HG03460 (cell line): ENCODE data around the gene ACOT8.
"Not testable (repeated sequence)": the region's sequence is repeated elsewhere in the genome, so short reads cannot be mapped to it uniquely, and the experiment has no call there.

Experiments used
- ATAC-seq: cut with Tn5 transposase; IDR thresholded peaks from one replicate; pipeline ENCODE4 v1.9.1; 2021; ENCODE audit not compliant: unreplicated experiment

ACOT8 gene

DNA sequence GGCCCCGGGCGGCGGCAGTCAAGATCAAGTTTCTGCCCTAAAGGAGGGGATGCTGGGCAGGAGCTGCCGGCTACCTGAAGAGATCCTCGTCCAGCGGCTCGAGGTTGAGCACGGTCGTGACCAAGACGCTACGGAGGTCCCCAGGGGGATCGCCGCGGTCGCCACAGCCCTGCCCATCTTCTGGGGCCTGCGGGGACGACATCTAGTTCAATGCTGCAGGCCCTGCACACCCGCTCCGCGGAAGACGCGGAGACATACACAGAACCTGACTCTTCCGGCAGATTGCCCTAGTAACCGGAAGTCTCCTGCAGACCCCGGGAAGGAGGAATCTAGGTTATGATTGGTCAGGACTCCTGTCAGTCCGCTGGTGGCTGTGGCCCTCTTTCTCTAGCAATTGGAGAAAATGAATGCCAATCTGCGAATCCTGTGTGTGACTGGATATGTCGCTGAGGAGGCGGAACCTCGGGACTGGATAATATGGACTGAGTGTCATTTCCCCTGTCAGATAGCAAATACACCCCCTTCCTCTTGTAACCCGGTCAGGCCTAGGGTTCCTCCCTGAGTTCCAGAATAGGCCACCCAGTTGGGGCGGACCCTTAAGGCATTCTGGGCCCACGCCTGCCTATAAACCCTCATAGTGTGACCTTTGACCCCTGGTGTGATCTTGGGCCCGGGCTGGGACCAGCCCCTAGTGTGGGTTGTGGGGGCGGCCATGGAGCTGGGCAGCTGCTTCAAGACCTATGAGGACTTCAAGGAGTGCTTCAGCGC, at the start of gene ACOT8, which contains the start of gene ZSWIM3:
TSS of gene ACOT8 (minus strand) at position 279 of the 768 bp plus-strand sequence. CDS start at position 202, 77 bp downstream.
TSS of gene ZSWIM3 (plus strand) at position 501 of the 768 bp plus-strand sequence. CDS start at position 713, 212 bp downstream.
- ATAC-seq: peak; percentile 98

DNA sequence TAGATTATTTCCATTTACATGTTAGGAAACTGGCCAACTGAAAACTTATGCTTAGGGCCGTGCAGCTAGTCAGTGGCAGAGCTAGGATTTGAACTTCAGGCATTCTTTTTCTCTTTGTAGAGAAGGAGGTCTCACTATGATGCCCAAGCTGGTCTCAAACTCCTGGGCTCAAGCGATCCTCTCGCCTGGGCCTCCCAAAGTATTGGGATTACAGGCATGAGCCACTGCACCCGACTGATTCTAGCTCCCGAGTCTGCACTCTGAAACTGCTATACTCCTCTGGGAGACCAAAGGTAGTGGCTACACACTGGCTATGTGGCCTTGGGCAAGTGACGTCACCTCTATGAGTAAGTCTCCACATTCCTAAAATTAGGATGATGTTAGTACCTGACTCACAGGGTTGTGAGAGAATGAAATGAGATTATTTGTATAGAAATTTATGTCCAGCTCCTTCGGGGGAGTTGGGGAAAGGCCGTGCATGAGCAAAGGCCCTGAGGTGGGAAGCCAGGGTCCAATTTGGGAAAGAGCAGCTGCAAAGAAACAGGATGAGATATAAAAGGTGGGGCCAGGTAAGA, 48.4 kb upstream of the ACOT8 start:
- ATAC-seq: no peak

GRCh38 chr20:45904583-45905504, 47.7 kb upstream of the ACOT8 start:
- ATAC-seq: no peak

DNA sequence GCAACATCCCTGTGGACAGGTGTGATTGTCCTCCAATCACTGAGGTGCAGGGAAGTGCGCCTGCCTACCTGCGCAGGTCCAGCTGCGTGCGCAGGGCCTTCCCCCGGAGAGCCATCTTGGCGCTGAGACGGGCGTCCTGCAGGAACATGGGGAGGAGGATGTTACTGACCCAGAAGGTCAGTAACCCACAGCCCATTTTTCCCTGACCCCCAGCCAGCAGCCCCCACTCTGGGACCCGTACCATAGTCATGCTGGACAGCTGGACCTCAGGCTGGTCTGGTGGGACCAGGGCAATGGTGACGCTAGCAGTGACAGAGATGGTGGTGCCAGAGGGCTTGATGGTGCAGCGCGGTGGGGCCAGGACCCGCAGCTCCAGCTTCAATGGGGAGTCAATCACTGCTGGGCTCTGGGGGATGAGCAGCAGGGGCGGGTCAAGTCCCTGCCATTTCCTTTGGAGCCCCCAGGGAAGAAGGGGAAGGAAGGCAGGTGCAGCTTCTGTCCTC, 45.1 kb upstream of the ACOT8 start:
- ATAC-seq: no peak

- not testable (repeated sequence) for ATAC-seq
Measured at GRCh38 chr20:45901332-45901731, 44.1 kb upstream of the ACOT8 start.

DNA sequence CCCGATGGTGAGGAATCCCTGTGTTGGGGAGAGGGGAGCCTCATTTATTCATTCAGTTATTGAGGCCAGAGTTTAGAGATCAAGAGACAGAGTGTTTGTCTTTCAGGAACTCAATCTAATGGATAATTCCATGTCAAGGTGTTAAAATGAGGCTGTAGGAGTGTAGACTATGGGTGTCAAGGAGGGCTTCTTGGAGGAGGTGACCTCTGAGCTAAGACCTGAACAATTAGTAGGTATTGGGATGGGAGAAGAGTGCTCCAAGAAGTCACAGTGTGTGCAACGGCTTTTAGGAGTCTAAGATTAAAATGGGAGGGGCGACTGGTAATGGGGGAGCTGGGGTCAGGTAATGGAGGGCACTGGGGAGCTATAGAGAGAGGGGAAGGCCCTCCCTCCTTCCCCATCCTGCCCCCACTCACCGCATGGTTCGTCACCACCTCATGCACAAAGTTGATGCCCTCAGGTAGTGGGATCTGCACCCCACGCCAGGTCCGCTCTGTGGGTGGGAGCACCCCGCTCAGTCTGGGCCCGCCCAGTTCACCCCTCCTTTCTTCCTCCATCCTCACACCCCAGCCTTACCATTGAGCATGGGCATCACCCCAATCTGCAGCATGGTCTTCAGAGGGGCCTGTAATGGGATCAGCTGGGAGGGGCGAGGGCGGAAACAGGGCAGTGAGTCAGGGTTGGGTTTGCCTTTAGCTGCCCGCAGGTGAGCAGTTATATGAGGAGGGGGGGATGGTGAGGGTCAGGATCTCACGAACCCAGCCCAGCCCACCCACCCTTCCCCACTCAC, 42.0 kb upstream of the ACOT8 start:
- no peak for ATAC-seq

- ATAC-seq: no peak
Measured at GRCh38 chr20:45898285-45898684, 41.1 kb upstream of the ACOT8 start.

GRCh38 chr20:45897692-45898091, 40.5 kb upstream of the ACOT8 start:
- ATAC-seq: no peak

GRCh38 chr20:45897289-45897688, 40.1 kb upstream of the ACOT8 start:
- ATAC-seq: no peak

DNA sequence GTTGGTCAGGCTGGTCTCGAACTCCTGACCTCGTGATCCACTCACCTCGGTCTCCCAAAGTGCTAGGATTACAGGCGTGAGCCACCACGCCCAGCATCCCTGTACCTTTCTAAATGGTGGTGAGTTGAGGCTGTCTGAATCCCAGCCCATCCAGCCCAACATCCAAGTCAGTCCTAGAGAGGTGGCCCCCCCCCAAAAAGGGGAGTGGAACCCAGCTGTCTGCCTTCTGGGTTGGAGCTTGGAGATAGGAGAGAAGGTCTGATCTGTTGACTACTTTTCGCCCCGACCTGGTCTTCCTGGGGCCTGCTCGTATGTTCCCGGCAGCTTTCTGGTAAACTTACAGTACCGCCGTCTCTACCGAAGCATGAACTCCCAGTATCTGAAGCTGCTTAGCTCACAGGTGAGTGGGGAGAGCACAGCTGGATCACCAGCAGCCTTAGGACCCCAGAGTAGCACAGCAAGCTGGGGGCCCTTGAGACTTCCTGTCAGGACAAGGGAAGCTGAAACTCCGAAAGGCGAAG, 39.5 kb upstream of the ACOT8 start:
- no peak for ATAC-seq

DNA sequence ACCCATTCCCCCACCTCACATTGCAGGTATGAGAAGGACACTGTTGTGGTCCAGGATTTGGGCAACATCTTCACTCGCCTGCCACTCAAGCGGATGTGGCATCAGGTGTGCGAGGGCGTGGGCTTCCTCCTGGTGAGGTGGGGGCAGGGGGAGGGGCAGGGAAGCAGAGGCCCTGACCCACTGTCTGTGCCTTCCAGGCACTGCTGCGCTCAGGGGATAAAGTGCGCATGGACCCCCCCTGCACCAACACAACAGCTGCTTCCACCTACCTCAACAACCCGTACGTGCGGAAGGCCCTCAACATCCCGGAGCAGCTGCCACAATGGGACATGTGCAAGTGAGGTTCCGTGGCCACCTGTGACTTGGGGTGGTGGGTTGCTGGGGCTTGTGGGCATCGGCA, 37.6 kb upstream of the ACOT8 start:
- ATAC-seq: no peak

GRCh38 chr20:45893831-45894230, 36.6 kb upstream of the ACOT8 start:
- no peak for ATAC-seq

- no peak for ATAC-seq
Measured at GRCh38 chr20:45892828-45893500, 35.8 kb upstream of the ACOT8 start.

DNA sequence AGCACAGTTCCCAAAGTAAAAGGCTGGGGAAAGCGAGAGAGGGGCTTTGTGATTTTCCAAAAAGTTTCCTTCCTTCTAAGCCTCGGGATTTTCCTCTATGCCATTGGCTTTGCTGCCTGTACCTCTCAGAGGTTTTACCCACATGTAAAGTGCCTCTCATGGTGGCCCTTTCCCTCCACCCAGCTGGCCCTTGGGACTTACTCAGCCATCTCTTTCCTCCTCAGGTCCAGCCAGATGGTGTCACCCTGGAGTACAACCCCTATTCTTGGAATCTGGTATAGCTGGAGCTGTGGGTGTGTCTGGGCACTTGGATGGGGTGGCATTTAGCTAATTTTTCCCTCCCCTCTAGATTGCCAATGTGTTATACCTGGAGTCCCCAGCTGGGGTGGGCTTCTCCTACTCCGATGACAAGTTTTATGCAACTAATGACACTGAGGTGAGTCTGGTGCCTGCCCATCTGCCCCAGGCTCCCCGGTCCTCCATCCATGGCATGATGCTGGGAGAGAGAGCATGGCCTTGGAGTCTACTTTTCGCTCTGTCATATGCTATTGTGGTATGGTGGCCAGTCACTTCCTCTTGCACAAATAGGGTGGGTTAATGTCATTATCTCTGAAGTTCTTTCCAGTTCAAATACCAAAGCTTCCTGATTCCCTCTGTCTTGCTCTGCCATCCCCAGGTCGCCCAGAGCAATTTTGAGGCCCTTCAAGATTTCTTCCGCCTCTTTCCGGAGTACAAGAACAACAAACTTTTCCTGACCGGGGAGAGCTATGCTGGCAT, 35.0 kb upstream of the ACOT8 start:
- ATAC-seq: no peak

- peak; percentile 63 for ATAC-seq
Measured at GRCh38 chr20:45890985-45891983, 34.1 kb upstream of the ACOT8 start, which contains the start of the genes CTSA and NEURL2. Gene CTSA (plus strand): TSS chr20:45891335. CDS start chr20:45891569, 234 bp downstream. Gene NEURL2 (minus strand): TSS chr20:45891208. CDS start chr20:45890991, 217 bp downstream.

- ATAC-seq: peak; percentile 31
Measured at GRCh38 chr20:45890077-45890984, 33.1 kb upstream of the ACOT8 start.
